Measurements from ENCODE around the gene HABP4.

GRCh38 chr9:96524764-96525163 is 74.8 kb downstream of the HABP4 start:
- TF ChIP-seq CTCF (IDR thresholded peaks at IDR 0.05; ENCODE audit: low read length) (no peak), EZH2 (IDR thresholded peaks at IDR 0.05; ENCODE audit: borderline replicate concordance, low read length) (no peak)
